H54 (cell line): ENCODE data around the gene SPATA31E1.
"Not testable (repeated sequence)": the region's sequence is repeated elsewhere in the genome, so short reads cannot be mapped to it uniquely, and the experiment has no call there.

Experiments
- DNase-seq: peaks from one replicate; pipeline ENCODE4 v3.0.0; 2011; ENCODE audit warnings: low spot score, mixed read lengths; ENCODE audit not compliant: insufficient read length
- FAIRE-seq: peaks from 3 replicates; lab custom pipeline; 2011; peaks lifted over from hg19 to GRCh38; lab: Jason Lieb, UNC
- POLR2A ChIP-seq: IDR thresholded peaks from 2 replicates; pipeline ENCODE4 v1.6.1; 2011; ENCODE audit warnings: low read depth, mild to moderate bottlenecking, low read length

SPATA31E1 gene

GRCh38 chr9:87882627-87883026, at the start of gene SPATA31E1:
Gene SPATA31E1 (plus strand): TSS chr9:87882877. CDS start chr9:87882892, 15 bp downstream.
- FAIRE-seq = no peak
- TF ChIP-seq POLR2A = no peak
- DNase-seq = no peak

GRCh38 chr9:87834357-87834756, 48.3 kb upstream of the SPATA31E1 start:
- DNase-seq = no peak
- TF ChIP-seq POLR2A = no peak
- no peak for FAIRE-seq

- FAIRE-seq (no peak), DNase-seq (no peak)
- no peak for TF ChIP-seq POLR2A
Observed at GRCh38 chr9:87836536-87836935, 46.1 kb upstream of the SPATA31E1 start.

- TF ChIP-seq POLR2A = no peak
- DNase-seq (no peak), FAIRE-seq (no peak)
Observed at GRCh38 chr9:87836951-87837705, 45.5 kb upstream of the SPATA31E1 start.

GRCh38 chr9:87840134-87840533, 42.5 kb upstream of the SPATA31E1 start:
- DNase-seq (no peak), FAIRE-seq (no peak)
- no peak for TF ChIP-seq POLR2A

- DNase-seq = no peak
- TF ChIP-seq POLR2A = no peak
- FAIRE-seq = no peak
Observed at GRCh38 chr9:87842878-87843585, 39.6 kb upstream of the SPATA31E1 start.

- FAIRE-seq (no peak), DNase-seq (no peak)
- no peak for TF ChIP-seq POLR2A
Observed at GRCh38 chr9:87844506-87844905, 38.2 kb upstream of the SPATA31E1 start.

GRCh38 chr9:87847817-87848216, 34.9 kb upstream of the SPATA31E1 start:
- not testable (repeated sequence) for FAIRE-seq, DNase-seq

- TF ChIP-seq POLR2A = no peak
- DNase-seq (no peak), FAIRE-seq (no peak)
Observed at GRCh38 chr9:87849144-87849758, 33.4 kb upstream of the SPATA31E1 start.

GRCh38 chr9:87850391-87850790, 32.3 kb upstream of the SPATA31E1 start:
- FAIRE-seq (no peak), DNase-seq (peak; percentile 51)
- no peak for TF ChIP-seq POLR2A

GRCh38 chr9:87851186-87851585, 31.5 kb upstream of the SPATA31E1 start:
- not testable (repeated sequence) for FAIRE-seq, DNase-seq

GRCh38 chr9:87853302-87853701, 29.4 kb upstream of the SPATA31E1 start:
- FAIRE-seq (no peak), DNase-seq (no peak)
- TF ChIP-seq POLR2A = no peak

GRCh38 chr9:87853876-87854579, 28.6 kb upstream of the SPATA31E1 start:
- FAIRE-seq (no peak), DNase-seq (no peak)
- no peak for TF ChIP-seq POLR2A

- FAIRE-seq = no peak
- TF ChIP-seq POLR2A = no peak
- DNase-seq = no peak
Observed at GRCh38 chr9:87854580-87854955, 28.1 kb upstream of the SPATA31E1 start.

GRCh38 chr9:87855061-87855460, 27.6 kb upstream of the SPATA31E1 start:
- DNase-seq (no peak), FAIRE-seq (no peak)
- TF ChIP-seq POLR2A = no peak
